Endothelial cell of umbilical vein (primary cell): ENCODE data around the gene TRAPPC14. TPM values are rescaled to one million over a fixed set of nuclear protein-coding genes. Genes with fewer than 3 reads are reported as not detected.

Experiments
- BruUV-seq: library from RNA; stranded (reverse); fragments of 400-500 nt; replicated peaks from 2 replicates; lab custom pipeline; 2021; lab: Mats Ljungman, UMichigan
- CTCF ChIA-PET: fragments of 300-600, 350-600 bp; sonication (Branson Sonifier 250); formaldehyde crosslinking; loops from one replicate; lab custom pipeline; 2021; ENCODE audit warnings: antibody characterized with exemption, inconsistent platforms; lab: Charles Lee
- POLR2A ChIA-PET: fragments of 300-600, 350-600 bp; sonication (Branson Sonifier 250); formaldehyde crosslinking; loops from one replicate; lab custom pipeline; 2021; ENCODE audit warnings: antibody characterized with exemption, inconsistent platforms; lab: Charles Lee
- DNase-seq: peaks from one replicate; pipeline ENCODE4 v3.0.0-alpha.2; 2011; ENCODE audit warnings: low read depth, low spot score
- FAIRE-seq: peaks from 2 replicates; lab custom pipeline; 2011; peaks lifted over from hg19 to GRCh38; lab: Jason Lieb, UNC
- H2AFZ ChIP-seq: 2 replicates; pipeline ENCODE4 v1.6.0; 2012; ENCODE audit warnings: low read depth, low read length, control low read depth, inconsistent platforms
- H3K27ac ChIP-seq: 2 replicates; pipeline ENCODE4 v1.5.1; 2011; ENCODE audit warnings: low read depth, mild to moderate bottlenecking, control low read depth, low read length, moderate library complexity; ENCODE audit not compliant: insufficient read depth
- H3K27me3 ChIP-seq, 2 experiments: 2 replicates each; pipeline versions ENCODE4 v1.6.0 to v1.6.1; 2011; ENCODE audit warnings: low read length in 2 of 2, mixed read lengths in 1 of 2; ENCODE audit not compliant: control insufficient read depth in 2 of 2, insufficient read depth in 2 of 2
- H3K36me3 ChIP-seq, 2 experiments: 2 replicates in 1 of 2; 3 replicates in 1 of 2; pipeline ENCODE4 v1.5.1; 2011; ENCODE audit warnings: low read length in 2 of 2, mild to moderate bottlenecking in 1 of 2, moderate library complexity in 1 of 2; ENCODE audit not compliant: control insufficient read depth in 2 of 2, insufficient read depth in 2 of 2; ENCODE audit errors: extremely low read depth in 1 of 2
- H3K4me1 ChIP-seq: 3 replicates; pipeline ENCODE4 v1.5.1; 2011; ENCODE audit warnings: mild to moderate bottlenecking, low read length; ENCODE audit not compliant: control insufficient read depth, insufficient read depth; ENCODE audit errors: extremely low read depth
- H3K4me2 ChIP-seq: 2 replicates; pipeline ENCODE4 v1.6.1; 2011; ENCODE audit warnings: low read length, control low read depth, mixed read lengths; ENCODE audit not compliant: insufficient read depth
- H3K4me3 ChIP-seq, 3 experiments: fragments of 200-600 bp in 1 of 3; sonication (generic), shearing (Covaris generic) in 1 of 3; replicated peaks in 1 of 3; 2 replicates each; pipeline ENCODE4 v1.5.1; 2011 to 2016; ENCODE audit warnings: control low read depth in 3 of 3, low read length in 3 of 3, mild to moderate bottlenecking in 2 of 3, inconsistent platforms in 1 of 3, low read depth in 1 of 3, moderate library complexity in 1 of 3; ENCODE audit not compliant: insufficient read depth in 1 of 3
- H3K79me2 ChIP-seq: 2 replicates; pipeline ENCODE4 v1.6.0; 2012; ENCODE audit warnings: low read length, inconsistent platforms; ENCODE audit not compliant: control insufficient read depth, insufficient read depth
- H3K9ac ChIP-seq: replicated peaks from 2 replicates; pipeline ENCODE3; 2011; ENCODE audit warnings: low read length, control low read depth; ENCODE audit not compliant: insufficient read depth; ENCODE audit errors: extremely low read depth
- H3K9me1 ChIP-seq: replicated peaks from 3 replicates; pipeline ENCODE4 v1.6.0; 2011; ENCODE audit warnings: mild to moderate bottlenecking, low read length; ENCODE audit not compliant: control insufficient read depth, insufficient read depth; ENCODE audit errors: extremely low read depth
- H3K9me3 ChIP-seq: replicated peaks from 2 replicates; pipeline ENCODE4 v1.5.1; 2012; ENCODE audit warnings: low read length, inconsistent platforms; ENCODE audit not compliant: control insufficient read depth, insufficient read depth
- H4K20me1 ChIP-seq: replicated peaks from 2 replicates; pipeline ENCODE3; 2011; ENCODE audit warnings: mild to moderate bottlenecking, low read length; ENCODE audit not compliant: control insufficient read depth, insufficient read depth; ENCODE audit errors: extremely low read depth
- EZH2 ChIP-seq: IDR thresholded peaks from 2 replicates; pipeline ENCODE4 v1.6.1; 2012; ENCODE audit warnings: borderline replicate concordance, low read depth, mild to moderate bottlenecking, moderate library complexity, low read length, inconsistent platforms; ENCODE audit not compliant: severe bottlenecking
- FOS ChIP-seq: IDR thresholded peaks from 2 replicates; pipeline ENCODE4 v1.6.1; 2011; ENCODE audit warnings: mild to moderate bottlenecking, low read length, moderate library complexity, borderline replicate concordance; ENCODE audit not compliant: insufficient read depth
- GATA2 ChIP-seq: IDR thresholded peaks from 2 replicates; pipeline ENCODE4 v1.7.0; 2011; ENCODE audit warnings: low read depth, mild to moderate bottlenecking, moderate library complexity, mixed read lengths, low read length; ENCODE audit not compliant: insufficient read length, insufficient read depth
- JUN ChIP-seq: IDR thresholded peaks from 2 replicates; pipeline ENCODE4 v1.6.1; 2011; ENCODE audit warnings: borderline replicate concordance, low read depth; ENCODE audit not compliant: insufficient read length, insufficient read depth
- dilution Hi-C: fragments of 300-500 bp; cut with MboI; formaldehyde crosslinking; loops from one replicate; pipeline ENCODE4 v1.15.0; 2019; ENCODE audit warnings: low sequenced_read_pairs; ENCODE audit not compliant: extremely low pct_ligation_motif_present
- intact Hi-C: fragments of 100-400 bp; cut with micrococcal nuclease; formaldehyde crosslinking; loops from one replicate; pipeline ENCODE4 v1.10.0; 2022
- polyA plus RNA-seq, 4 experiments: library from polyadenylated mRNA; depleted of rRNA in 3 of 4; stranded (reverse) in 3 of 4; unstranded in 1 of 4; fragments of >200 nt; gene quantifications; 2 replicates each; pipeline versions ENCODE4 v1.2.1 to v1.2.3, GENCODE V29; 2011 to 2012; ENCODE audit warnings: missing spikeins in 1 of 4
- total RNA-seq: library from RNA; stranded (reverse); gene quantifications from 2 replicates; pipeline ENCODE4 v1.2.3, GENCODE V29; 2021
- TF ChIP-seq, protein P1 (sequence below), 2 donors: IDR thresholded peaks; 1 replicate in 1 of 2; 2 replicates in 1 of 2; pipeline ENCODE4 v1.5.1; 2011; ENCODE audit warnings: low read length in 2 of 2, mild to moderate bottlenecking in 2 of 2, moderate library complexity in 2 of 2, control low read depth in 1 of 2, inconsistent platforms in 1 of 2, low read depth in 1 of 2; ENCODE audit not compliant: insufficient read depth in 1 of 2; ENCODE audit errors: extremely low read depth in 1 of 2
- TF ChIP-seq, protein P2 (sequence below): IDR thresholded peaks from 2 replicates; pipeline ENCODE4 v1.6.1; 2011; ENCODE audit not compliant: insufficient read depth, insufficient read length

TRAPPC14 gene
- total and polyA plus RNA-seq, 2 donors (not counting 3 experiments of a cell fraction or from before 2014, with no cell fraction given), result 13.3 to 23.0 TPM

DNA sequence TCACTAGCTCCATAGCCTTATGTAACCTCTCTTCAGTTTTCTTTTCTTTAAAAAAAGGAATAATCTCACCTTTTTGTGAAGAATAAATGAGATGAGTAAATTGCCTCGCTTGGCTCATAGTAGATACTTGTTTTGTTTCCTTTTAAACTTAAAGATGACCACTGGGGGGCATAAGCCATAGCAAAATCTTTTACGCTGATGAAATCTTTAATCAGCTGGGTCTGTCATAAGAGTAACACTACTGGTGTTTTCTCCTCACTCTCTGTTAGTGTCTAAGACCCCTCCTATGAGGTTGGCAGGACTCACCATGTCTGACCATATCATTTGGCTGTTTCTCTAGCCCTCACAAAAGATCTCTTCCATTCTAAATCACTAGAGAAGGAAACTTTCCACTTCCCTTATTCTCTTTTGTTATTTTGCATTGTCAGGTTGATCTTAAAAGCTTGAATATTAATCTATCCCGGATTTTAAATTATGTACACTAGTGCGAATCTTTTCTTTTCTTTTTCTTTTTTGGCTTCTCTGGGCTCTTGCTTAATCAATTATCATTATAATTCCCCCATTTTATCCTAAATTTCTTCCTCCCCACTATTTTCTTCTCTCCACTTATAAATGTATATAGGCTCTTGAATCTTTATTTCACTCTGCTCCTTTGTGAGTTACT, 31.7 kb upstream of the TRAPPC14 start:
- Histone ChIP-seq H3K27ac (no peak overlapping the region), H3K79me2 (no peaks in the 10 kb centered on the region), H3K9me1 (no peaks in the 10 kb centered on the region), H2AFZ (no peak overlapping the region), H3K9me3 (no peaks in the 10 kb centered on the region), H3K4me3 (no peak overlapping the region), H3K36me3 (no peaks in the 10 kb centered on the region), H3K4me2 (no peak overlapping the region), H3K4me1 (no peaks in the 10 kb centered on the region), H3K9ac (no peak overlapping the region), H3K27me3 (peaks cover 3 to 9% of the 10 kb centered on the region in 2 experiments), H4K20me1 (no peaks in the 10 kb centered on the region)
- no TSS peak for BruUV-seq
- ChIA-PET POLR2A (no interaction called here), CTCF (interaction anchor here (0.6 to 2.6 kb wide), 22 partner anchors 8 to 219 kb away, joined by 3 to 13 read pairs (median 3); partner anchors contain the start of genes GAL3ST4, GPC2 and LAMTOR4)
- DNase-seq, result no peak
- FAIRE-seq, result peak; percentile 38
- TF ChIP-seq FOS, result no peak
- TF ChIP-seq, protein P1, sequence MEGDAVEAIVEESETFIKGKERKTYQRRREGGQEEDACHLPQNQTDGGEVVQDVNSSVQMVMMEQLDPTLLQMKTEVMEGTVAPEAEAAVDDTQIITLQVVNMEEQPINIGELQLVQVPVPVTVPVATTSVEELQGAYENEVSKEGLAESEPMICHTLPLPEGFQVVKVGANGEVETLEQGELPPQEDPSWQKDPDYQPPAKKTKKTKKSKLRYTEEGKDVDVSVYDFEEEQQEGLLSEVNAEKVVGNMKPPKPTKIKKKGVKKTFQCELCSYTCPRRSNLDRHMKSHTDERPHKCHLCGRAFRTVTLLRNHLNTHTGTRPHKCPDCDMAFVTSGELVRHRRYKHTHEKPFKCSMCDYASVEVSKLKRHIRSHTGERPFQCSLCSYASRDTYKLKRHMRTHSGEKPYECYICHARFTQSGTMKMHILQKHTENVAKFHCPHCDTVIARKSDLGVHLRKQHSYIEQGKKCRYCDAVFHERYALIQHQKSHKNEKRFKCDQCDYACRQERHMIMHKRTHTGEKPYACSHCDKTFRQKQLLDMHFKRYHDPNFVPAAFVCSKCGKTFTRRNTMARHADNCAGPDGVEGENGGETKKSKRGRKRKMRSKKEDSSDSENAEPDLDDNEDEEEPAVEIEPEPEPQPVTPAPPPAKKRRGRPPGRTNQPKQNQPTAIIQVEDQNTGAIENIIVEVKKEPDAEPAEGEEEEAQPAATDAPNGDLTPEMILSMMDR (IDR thresholded peaks at IDR 0.05; ENCODE audit: extremely low read depth in 1 of 2, insufficient read depth in 1 of 2, low read depth in 1 of 2, low read length in 2 of 2), result peak in 1 of 2 donors; percentile 14
- TF ChIP-seq, protein P2, sequence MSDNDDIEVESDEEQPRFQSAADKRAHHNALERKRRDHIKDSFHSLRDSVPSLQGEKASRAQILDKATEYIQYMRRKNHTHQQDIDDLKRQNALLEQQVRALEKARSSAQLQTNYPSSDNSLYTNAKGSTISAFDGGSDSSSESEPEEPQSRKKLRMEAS, result no peak
- dilution Hi-C loops (no loop called here), intact Hi-C loops (no loop called here)

DNA sequence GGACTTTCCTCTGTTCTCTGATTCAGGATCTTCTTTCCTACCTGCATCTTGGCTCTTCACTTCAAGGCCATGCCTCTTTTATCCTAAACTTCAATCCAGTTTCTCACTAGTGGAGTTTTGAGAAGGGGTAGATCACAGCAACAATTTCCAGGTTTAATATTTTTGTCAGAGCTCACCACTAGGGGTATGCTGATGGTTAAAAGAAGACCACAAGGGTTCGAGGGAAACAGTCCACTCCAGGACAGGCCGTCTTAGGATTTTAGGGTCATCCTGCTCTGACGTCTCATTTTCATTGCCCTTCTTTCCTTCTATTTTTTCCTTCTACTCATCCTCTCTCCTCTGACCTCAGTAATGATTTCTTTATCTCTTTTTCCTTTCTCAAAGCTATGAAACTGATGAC, 30.5 kb upstream of the TRAPPC14 start:
- Histone ChIP-seq H3K27me3 (peaks cover 2 to 9% of the 10 kb centered on the region in 2 experiments), H3K9me1 (no peaks in the 10 kb centered on the region), H3K4me3 (no peak overlapping the region), H4K20me1 (no peaks in the 10 kb centered on the region), H2AFZ (no peak overlapping the region), H3K27ac (no peak overlapping the region), H3K36me3 (no peaks in the 10 kb centered on the region), H3K79me2 (no peaks in the 10 kb centered on the region), H3K9me3 (no peaks in the 10 kb centered on the region), H3K4me2 (no peak overlapping the region), H3K9ac (no peak overlapping the region), H3K4me1 (no peaks in the 10 kb centered on the region)
- ChIA-PET POLR2A (no interaction called here), CTCF (interaction anchor here (1.2 to 2.6 kb wide), 5 partner anchors 11 to 56 kb away, joined by 3 to 13 read pairs (median 4); partner anchors contain the start of genes GAL3ST4, GPC2 and STAG3)
- dilution Hi-C loops, result no loop called here
- FAIRE-seq (no peak), DNase-seq (no peak)
- TF ChIP-seq JUN (no peak), GATA2 (no peak), EZH2 (no peak)
- TF ChIP-seq, protein P1 (IDR thresholded peaks at IDR 0.05; ENCODE audit: extremely low read depth in 1 of 2, insufficient read depth in 1 of 2, low read depth in 1 of 2, low read length in 2 of 2), result no peak
- TF ChIP-seq, protein P2, result no peak
- no TSS peak for BruUV-seq
- intact Hi-C loops, result no loop called here
